ENCODE data around the gene TRIM66.
"Not testable (repeated sequence)": the region's sequence is repeated elsewhere in the genome, so short reads cannot be mapped to it uniquely, and the experiment has no call there.

The TRIM66 gene

GRCh38 chr11:8692417-8692816 is 10.0 kb upstream of the TRIM66 start:
- in situ Hi-C loops (cut with HindIII; ENCODE audit: low sequenced_read_pairs) = no loop called here

GRCh38 chr11:8691601-8692000 is 9.1 kb upstream of the TRIM66 start:
- in situ Hi-C loops (cut with HindIII; ENCODE audit: low sequenced_read_pairs) = no loop called here

GRCh38 chr11:8690374-8691342 is 8.2 kb upstream of the TRIM66 start:
- in situ Hi-C loops (cut with HindIII; ENCODE audit: low sequenced_read_pairs) = no loop called here

- in situ Hi-C loops (cut with HindIII; ENCODE audit: low sequenced_read_pairs) = no loop called here
Measured at GRCh38 chr11:8689726-8690255, 7.3 kb upstream of the TRIM66 start.

- in situ Hi-C loops (cut with HindIII; ENCODE audit: low sequenced_read_pairs) = no loop called here
Measured at GRCh38 chr11:8688414-8689362, 6.2 kb upstream of the TRIM66 start.

- in situ Hi-C loops (cut with HindIII; ENCODE audit: low sequenced_read_pairs) = no loop called here
Measured at GRCh38 chr11:8686325-8686724, 3.9 kb upstream of the TRIM66 start.

GRCh38 chr11:8685820-8686219 is 3.4 kb upstream of the TRIM66 start:
- in situ Hi-C loops (cut with HindIII; ENCODE audit: low sequenced_read_pairs) = no loop called here

- in situ Hi-C loops (cut with HindIII; ENCODE audit: low sequenced_read_pairs) = no loop called here
Measured at GRCh38 chr11:8685306-8685705, 2.8 kb upstream of the TRIM66 start.

- in situ Hi-C loops (cut with HindIII; ENCODE audit: low sequenced_read_pairs) = no loop called here
Measured at GRCh38 chr11:8684600-8685290, 2.3 kb upstream of the TRIM66 start.

- in situ Hi-C loops (cut with HindIII; ENCODE audit: low sequenced_read_pairs) = no loop called here
Measured at GRCh38 chr11:8683115-8683807, 796 bp upstream of the TRIM66 start.

- in situ Hi-C loops (cut with HindIII; ENCODE audit: low sequenced_read_pairs) = no loop called here
Measured at GRCh38 chr11:8681837-8682302, 595 bp downstream of the TRIM66 start.

GRCh38 chr11:8679006-8679405 is 3.5 kb downstream of the TRIM66 start:
- in situ Hi-C loops (cut with HindIII; ENCODE audit: low sequenced_read_pairs) = no loop called here

- in situ Hi-C loops (cut with HindIII; ENCODE audit: low sequenced_read_pairs) = no loop called here
Measured at GRCh38 chr11:8676458-8676857, 6.0 kb downstream of the TRIM66 start.

GRCh38 chr11:8674859-8675258 is 7.6 kb downstream of the TRIM66 start:
- in situ Hi-C loops (cut with HindIII; ENCODE audit: low sequenced_read_pairs) = no loop called here

GRCh38 chr11:8672346-8672745 is 10.1 kb downstream of the TRIM66 start:
- in situ Hi-C loops (cut with HindIII; ENCODE audit: low sequenced_read_pairs) = no loop called here

GRCh38 chr11:8671651-8672062 is 10.8 kb downstream of the TRIM66 start:
- in situ Hi-C loops (cut with HindIII; ENCODE audit: low sequenced_read_pairs) = no loop called here

- in situ Hi-C loops (cut with HindIII; ENCODE audit: low sequenced_read_pairs) = no loop called here
Measured at GRCh38 chr11:8671193-8671612, 11.3 kb downstream of the TRIM66 start.

- in situ Hi-C loops (cut with HindIII; ENCODE audit: low sequenced_read_pairs) = not testable (repeated sequence)
Measured at GRCh38 chr11:8670081-8670480, 12.4 kb downstream of the TRIM66 start.

GRCh38 chr11:8665222-8665621 is 17.2 kb downstream of the TRIM66 start:
- in situ Hi-C loops (cut with HindIII; ENCODE audit: low sequenced_read_pairs) = no loop called here

Data from endothelial cell of hepatic sinusoid (primary cell).